GM19025 (cell line): ENCODE results near the gene SYF2.
"Not testable (repeated sequence)": the region's sequence is repeated elsewhere in the genome, so short reads cannot be mapped to it uniquely, and the experiment has no call there.

Source experiments
- ATAC-seq: cut with Tn5 transposase; IDR thresholded peaks from one replicate; pipeline ENCODE4 v1.9.1; 2021; ENCODE audit warnings: mild to moderate bottlenecking, low read depth, moderate library complexity; ENCODE audit not compliant: unreplicated experiment

Gene SYF2

DNA sequence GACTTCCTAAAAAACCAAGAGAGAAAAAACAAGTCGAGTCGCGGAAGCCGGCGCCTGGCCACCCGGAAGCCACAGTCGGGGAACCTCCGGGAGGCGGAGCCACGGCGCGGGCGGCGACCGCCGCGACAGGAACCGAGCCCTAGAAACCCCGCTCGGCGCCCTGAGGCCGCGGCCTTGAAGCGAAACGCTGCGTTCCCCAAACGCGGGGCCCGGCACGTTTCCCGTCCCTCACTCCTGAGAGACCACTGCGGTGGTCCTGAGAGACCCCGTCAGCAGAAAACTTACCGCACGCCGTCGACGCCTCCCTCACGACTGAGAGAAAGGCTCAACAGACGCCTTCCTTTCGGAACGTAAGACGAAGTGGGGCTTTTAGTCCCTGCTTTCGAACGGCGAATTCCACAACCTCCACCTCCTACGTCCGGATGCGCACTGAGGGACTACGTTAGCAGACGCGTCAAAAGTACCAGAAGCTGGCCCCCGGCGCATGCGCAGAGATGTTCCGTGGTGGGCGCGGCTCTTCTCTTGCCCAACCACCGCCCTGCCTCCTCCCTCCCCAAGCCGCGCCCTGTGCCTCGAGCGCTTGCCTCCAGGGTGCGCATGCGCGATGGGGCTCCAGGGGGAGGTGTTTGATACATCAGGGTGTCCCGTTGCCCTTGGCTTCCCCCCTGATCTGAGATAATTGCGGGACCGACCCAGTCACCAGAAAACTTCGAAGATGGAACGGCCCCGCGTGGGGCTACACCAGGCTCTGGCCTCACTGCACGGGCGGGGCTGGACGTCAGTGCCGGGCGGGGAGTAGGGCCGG, 14.9 kb upstream of the SYF2 start, which contains the start of gene RSRP1:
RSRP1 (minus strand) TSS at position 431 of the 805 bp plus-strand sequence. CDS start 491 bp downstream, outside the sequence.
- peak; percentile 77 for ATAC-seq

GRCh38 chr1:25246600-25247023, 14.3 kb upstream of the SYF2 start:
- peak; percentile 1 for ATAC-seq

DNA sequence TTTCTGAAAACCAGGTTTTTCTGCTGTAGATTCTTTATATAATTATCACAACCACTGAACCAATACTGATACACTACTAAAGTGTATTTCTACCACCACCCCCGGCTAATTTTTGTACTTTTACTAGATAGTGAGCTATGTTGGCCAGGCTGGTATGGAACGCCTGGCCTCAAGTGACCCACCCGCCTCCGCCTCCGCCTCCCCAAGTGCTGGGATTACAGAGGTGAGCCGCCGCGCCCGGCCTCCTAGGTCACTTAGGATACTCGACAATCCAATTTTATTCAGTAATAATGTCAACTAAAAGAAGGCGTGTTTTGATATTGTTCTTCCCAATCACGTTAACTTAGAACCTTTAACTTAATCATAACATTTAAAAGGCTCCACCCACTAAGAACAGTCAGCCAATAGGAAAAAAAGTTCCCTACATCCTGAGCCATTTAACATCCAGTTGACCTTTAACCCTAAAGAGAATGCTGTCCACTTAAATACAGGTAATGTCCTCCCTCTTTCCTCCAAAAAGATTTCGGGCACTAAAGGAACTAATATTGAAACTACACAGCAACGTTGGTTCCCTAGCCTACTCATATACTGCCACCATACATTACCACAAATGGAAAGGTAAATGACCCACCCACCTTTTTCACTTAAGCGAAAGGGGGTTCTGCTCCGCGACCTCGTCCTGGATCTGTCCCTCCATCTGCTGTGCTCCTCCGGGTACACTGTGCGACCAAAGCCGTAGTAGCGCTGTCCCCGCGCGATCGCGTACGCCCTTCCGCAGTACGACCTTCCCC, 13.7 kb upstream of the SYF2 start:
- ATAC-seq, result no peak

- ATAC-seq, result no peak
Measured at GRCh38 chr1:25245393-25245792, 13.1 kb upstream of the SYF2 start.

DNA sequence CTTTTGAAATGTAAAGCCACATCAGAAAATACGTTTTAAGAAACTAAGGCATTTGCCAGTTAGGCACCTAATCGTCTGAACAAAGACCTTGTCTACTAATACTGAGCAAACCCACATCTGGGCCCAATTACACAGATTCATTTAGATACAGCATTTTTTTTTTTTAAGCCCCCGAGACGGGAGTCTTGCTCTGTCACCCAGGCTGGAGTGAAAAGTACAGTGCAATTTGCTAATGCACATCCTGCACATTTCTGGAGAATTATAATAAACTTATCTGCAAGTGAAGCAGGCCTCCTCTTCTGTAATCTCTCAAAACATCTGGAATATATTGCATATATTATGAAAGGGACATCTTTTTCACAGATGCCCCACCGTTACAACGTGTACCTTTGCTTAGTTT, 11.6 kb upstream of the SYF2 start:
- no peak for ATAC-seq

DNA sequence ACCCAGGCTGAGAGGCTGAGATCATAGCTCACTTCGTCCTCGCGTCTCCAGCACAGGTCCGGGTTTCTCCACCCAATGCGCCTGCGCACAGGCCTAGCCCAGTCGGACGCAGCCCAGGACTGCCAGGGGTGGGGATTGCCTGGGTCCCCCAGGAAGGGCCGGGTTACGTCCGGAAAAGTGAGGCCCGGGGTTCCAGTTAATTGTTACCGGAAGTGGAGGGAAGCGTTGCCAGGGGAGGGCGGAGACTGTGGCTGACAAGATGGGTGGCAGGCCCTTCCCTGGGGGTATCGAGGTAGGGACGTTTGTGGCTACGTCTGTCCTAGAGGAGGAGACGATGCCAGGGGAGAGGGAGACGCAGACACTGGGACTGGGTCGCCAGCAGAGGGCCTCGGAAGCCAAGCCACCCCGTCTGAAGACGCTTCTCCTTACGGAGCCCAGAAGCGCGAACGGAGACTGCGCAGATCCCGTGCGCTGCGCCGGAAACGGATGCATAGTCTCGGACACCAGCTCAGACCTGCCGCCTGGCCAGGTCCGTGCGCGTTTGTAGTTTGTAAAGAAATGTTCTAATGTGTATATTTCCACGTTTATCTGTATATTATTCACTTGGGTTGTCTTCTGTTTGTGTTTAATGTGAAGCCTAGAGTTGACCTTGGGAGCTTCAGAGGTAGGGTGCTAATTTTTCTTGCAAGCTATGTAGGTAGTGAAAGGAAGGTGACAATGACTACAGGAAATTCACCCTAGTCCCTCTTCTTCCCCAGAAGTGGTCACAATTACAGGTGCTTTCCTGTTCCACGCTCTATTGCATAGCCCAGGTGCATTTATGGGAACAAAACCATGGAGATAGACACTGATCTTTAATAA, 7.6 kb upstream of the SYF2 start:
- ATAC-seq, result peak; percentile 71

DNA sequence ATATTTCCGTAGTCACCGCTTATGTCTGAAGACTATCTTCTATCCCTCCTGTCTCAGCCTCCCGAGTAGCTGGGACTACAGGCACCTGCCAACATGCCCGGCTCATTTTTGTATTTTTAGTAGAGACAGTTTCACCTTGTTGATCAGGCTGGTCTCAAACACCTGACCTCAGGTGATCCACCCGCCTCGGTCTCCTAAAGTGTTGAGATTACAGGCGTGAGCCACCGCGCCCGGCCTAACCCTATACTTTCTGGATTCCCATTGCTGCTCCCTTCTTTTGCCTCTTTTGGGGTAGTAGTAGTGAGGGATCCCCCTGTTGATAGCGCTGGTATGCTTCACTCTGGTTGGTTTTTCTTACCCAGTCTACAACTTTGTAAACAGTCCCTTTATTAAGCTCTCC, 5.7 kb upstream of the SYF2 start:
- no peak for ATAC-seq

DNA sequence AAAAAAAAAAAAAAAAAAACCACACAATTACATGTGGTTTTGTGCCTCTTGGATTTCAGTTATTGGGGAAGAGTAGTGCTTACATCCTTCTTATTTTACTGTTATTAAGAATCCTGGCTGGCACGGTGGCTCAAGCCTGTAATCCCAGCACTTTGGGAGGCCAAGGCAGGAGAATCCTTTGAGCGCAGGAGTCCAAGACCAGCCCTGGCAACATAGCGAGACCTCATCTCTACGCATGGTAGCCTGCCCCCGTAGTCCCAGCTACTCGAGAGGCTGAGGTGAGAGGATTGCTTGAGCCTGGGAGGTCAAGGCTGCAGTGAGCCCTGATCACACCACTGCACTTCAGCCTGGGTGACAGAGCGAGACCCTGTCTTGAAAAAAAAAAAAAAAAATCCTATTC, 4.0 kb upstream of the SYF2 start:
- not testable (repeated sequence) for ATAC-seq

DNA sequence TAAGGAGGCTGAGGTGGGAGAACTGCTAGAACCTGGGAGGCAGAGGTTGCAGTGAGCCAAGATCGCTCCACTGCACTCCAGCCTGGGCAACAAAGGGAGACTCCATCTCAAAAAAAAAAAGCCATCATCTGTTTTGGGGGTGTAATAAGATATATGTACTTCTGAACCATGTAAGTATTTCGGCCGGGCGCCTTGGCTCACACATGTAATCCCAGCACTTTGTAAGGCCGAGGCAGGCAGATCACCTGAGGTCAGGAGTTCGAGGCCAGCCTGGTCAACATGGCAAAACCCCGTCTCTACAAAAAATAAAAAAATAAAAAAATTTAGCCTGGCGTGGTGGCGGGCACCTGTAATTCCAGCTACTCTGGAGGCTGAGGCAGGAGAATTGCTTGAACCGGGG, 3.1 kb upstream of the SYF2 start:
- not testable (repeated sequence) for ATAC-seq

GRCh38 chr1:25232866-25233784, 823 bp upstream of the SYF2 start:
- peak; percentile 52 for ATAC-seq

DNA sequence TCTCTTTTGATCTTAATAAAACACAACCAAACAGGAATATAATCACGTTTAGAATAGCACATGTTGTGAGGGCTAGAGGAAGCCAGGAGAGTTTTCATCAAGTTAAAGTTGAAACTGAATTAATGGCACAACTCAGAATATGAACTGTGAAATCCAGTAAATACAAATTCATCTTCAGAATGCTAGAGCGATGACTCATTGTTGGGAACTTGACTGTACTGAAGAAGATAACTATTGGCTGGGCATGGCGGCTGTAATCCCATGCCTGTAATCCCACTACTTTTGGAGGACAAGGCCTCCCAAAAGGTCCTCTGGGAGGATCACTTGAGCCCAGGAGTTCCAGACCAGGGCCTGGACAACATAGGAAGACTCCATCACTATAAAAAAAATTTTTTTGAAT, 8.8 kb downstream of the SYF2 start:
- ATAC-seq, result no peak

GRCh38 chr1:25222606-25223005, 9.7 kb downstream of the SYF2 start:
- ATAC-seq, result no peak

- ATAC-seq, result no peak
Measured at GRCh38 chr1:25220666-25221065, 11.6 kb downstream of the SYF2 start.

DNA sequence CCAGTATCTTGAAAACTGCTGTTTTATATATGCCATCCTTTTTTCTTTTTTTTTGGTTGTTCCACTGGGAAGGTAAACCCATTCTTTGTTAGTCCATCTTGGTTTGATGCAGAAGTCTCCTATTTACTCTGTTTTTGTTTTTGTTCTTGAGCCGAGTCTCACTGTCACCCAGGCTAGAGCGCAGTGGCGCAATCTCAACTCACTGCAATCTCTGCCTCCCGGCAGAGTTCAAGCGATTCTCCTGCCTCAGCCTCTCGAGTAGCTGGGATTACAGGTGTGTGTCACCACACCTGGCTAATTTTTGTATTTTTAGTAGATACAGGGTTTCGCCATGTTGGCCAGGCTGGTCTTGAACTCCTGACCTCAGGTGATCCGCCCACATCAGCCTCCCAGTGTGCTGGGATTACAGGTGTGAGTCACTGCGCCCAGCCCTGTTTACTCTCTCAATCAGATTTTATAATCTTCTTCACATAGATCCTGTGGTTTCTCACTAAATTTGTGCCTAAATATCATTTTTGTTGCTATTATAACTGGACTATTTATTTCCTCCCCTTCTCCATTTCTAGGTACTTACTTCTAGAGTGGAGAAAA, 12.5 kb downstream of the SYF2 start:
- no peak for ATAC-seq

- ATAC-seq, result no peak
Measured at GRCh38 chr1:25217598-25218232, 14.6 kb downstream of the SYF2 start.

DNA sequence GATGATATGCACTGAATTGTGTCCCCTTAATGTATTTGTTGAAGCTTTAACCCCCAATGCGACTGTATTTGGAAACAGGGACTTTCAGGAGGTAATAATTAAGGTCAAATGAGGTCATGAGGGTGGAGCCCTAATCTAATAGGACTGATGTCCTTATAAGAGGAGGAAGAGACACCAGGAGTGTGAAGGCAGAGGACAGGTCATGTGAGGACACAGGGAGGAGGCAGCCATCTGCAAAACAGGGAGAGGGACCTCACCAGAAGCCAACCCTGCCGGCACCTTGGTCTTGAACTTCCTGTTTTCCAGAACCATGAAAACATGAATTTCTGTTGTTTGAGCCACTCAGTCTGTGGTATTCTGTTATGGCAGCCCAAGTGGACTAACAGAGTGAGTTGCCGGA, 15.3 kb downstream of the SYF2 start:
- ATAC-seq, result no peak

- ATAC-seq, result no peak
Measured at GRCh38 chr1:25216123-25216522, 16.2 kb downstream of the SYF2 start.

DNA sequence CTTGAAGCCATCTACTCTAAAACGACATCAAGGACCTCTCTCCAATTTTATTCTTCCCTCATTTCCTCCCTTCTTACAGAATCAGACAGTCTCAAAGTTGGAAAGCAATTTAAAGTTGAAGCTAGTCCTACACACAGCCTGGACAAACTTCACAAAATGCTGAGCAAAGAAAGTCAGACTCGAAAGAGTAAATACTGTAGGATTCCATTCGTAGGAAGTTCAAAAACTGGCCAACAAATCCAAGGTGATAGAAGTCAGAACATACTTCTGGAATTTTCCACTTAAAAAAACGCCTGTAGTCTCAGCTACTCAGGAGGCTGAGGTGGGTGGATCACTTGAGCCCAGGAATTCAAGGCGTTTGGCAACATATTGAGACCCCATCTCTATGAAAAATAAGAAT, 19.6 kb downstream of the SYF2 start:
- ATAC-seq, result no peak

DNA sequence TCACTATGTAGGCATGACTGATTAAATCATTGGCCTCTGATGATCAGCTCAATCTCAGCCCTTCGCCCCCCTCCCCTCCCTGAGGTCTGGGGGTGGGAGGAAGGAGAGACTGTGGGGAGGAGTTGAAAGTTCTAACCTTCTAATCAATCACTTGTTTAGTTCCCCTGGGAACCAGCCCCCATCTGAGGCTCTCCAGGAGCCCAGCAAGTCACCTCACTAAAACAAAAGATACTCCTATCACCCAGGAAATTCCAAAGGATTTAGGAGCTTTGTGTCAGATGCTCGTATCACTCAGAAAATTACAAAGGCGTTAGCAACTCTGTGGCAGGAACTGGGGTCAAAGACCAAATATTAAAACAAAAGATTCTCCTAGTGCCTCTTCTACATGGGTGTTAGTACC, 21.6 kb downstream of the SYF2 start:
- ATAC-seq, result no peak
